Tibial nerve (tissue), 3 donors: ENCODE measurements around the gene PSMC3.

Experiments
- POLR2A ChIP-seq, 2 donors: fragments of 450-650 bp; IDR thresholded peaks; one replicate each; pipeline ENCODE4 v1.6.1; 2017; ENCODE audit warnings: antibody characterized with exemption in 2 of 2, mild to moderate bottlenecking in 2 of 2, moderate library complexity in 2 of 2
- TF ChIP-seq, protein P1 (sequence below), 5 experiments: fragments of 200-600 bp in 3 of 5; fragments of 450-650 bp in 2 of 5; sonication (generic) in 3 of 5; IDR thresholded peaks; one replicate each; pipeline ENCODE4 v1.5.1; 2016 to 2019; ENCODE audit warnings: antibody characterized with exemption in 5 of 5, mild to moderate bottlenecking in 3 of 5, moderate library complexity in 2 of 5

DNA sequence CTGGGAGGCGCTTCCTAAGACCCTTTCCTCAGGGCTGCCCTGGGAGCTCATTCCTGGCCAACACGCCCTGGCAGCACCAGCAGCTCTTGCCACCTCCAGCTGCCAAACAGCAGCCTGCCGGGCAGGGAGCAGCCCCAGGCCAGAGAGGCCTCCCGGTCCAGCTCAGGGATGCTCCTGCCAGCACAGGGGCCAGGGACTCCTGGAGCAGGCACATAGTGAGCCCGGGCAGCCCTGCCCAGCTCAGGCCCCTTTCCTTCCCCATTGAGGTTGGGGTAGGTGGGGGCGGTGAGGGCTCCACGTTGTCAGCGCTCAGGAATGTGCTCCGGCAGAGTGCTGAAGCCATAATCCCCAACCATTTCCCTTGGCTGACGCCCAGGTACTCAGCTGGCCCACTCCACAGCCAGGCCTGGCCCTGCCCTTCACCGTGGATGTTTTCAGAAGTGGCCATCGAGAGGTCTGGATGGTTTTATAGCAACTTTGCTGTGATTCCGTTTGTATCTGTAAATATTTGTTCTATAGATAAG is 10.2 kb downstream of the PSMC3 start:
- TF ChIP-seq, protein P1, sequence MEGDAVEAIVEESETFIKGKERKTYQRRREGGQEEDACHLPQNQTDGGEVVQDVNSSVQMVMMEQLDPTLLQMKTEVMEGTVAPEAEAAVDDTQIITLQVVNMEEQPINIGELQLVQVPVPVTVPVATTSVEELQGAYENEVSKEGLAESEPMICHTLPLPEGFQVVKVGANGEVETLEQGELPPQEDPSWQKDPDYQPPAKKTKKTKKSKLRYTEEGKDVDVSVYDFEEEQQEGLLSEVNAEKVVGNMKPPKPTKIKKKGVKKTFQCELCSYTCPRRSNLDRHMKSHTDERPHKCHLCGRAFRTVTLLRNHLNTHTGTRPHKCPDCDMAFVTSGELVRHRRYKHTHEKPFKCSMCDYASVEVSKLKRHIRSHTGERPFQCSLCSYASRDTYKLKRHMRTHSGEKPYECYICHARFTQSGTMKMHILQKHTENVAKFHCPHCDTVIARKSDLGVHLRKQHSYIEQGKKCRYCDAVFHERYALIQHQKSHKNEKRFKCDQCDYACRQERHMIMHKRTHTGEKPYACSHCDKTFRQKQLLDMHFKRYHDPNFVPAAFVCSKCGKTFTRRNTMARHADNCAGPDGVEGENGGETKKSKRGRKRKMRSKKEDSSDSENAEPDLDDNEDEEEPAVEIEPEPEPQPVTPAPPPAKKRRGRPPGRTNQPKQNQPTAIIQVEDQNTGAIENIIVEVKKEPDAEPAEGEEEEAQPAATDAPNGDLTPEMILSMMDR (IDR thresholded peaks at IDR 0.05), result no peak
- no peak for TF ChIP-seq POLR2A (IDR thresholded peaks at IDR 0.05)
